ENCODE results near the gene ARHGAP21. TPM values are rescaled to one million over a fixed set of nuclear protein-coding genes. Genes with fewer than 3 reads are reported as not detected.

The ARHGAP21 gene
- total and polyA plus RNA-seq, 2 donors (not counting 1 experiment from before 2014, with no cell fraction given): 5.3 to 25.5 TPM

DNA sequence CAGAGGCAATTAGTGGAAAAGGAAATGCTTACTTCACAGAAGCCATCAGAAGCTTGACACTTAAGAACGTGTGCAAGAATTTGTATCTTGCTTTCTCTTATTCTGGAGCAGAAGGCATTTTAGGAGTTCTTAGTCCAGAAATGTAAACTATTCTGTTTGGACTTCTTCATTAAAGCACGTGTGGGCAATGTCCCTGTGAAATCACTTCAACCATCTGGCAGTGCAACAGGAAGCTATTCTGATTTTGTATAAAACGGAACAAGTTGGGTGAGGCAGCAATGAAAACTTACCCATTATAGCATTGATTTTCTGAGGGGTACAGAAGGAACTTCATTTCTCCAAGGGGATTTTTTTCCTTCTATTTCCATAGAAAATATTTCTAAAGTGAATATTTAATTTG is 21.3 kb upstream of the ARHGAP21 start:
- Mint-ChIP-seq H3K27ac (no peak overlapping the region), H3K9me3 (ENCODE audit: insufficient read depth) (no peaks in the 10 kb centered on the region), H3K4me1 (peaks cover 5% of the 10 kb centered on the region), H3K27me3 (no peaks in the 10 kb centered on the region), H3K4me3 (no peak overlapping the region)
- Histone ChIP-seq H3K79me2 (ENCODE audit: control insufficient read depth, insufficient read depth, low read length) (no peaks in the 10 kb centered on the region), H3K27me3 (replicated peaks in 1 of 4; ENCODE audit: control extremely low read depth in 1 of 4, control insufficient read depth in 3 of 4, insufficient read depth in 4 of 4, low read length in 3 of 4) (peaks cover 0 to 3% (median 0%) of the 10 kb centered on the region in 4 experiments), H3K36me3 (replicated peaks in 1 of 2; ENCODE audit: control extremely low read depth in 1 of 2, control insufficient read depth in 1 of 2, extremely low read depth in 1 of 2, insufficient read depth in 2 of 2, low read length in 1 of 2) (no peaks in the 10 kb centered on the region), H4K20me1 (ENCODE audit: control insufficient read depth, insufficient read depth, low read length, poor library complexity, severe bottlenecking) (no peaks in the 10 kb centered on the region), H3K9me3 (ENCODE audit: control extremely low read depth in 1 of 3, control insufficient read depth in 2 of 3, insufficient read depth in 1 of 3, low read length in 2 of 3) (peaks cover 0 to 4% (median 0%) of the 10 kb centered on the region in 3 donors), H3K27ac (ENCODE audit: low read length in 2 of 2) (no peak overlapping the region), H3K4me1 (ENCODE audit: control insufficient read depth in 2 of 2, insufficient read depth in 2 of 2, low read length in 2 of 2) (no peaks in the 10 kb centered on the region), H3K4me2 (replicated peaks; ENCODE audit: low read depth, low read length, poor library complexity, severe bottlenecking) (no peak overlapping the region), H2AFZ (ENCODE audit: insufficient read depth, low read depth, low read length, poor library complexity, severe bottlenecking) (no peak overlapping the region), H3K4me3 (ENCODE audit: control extremely low read depth in 1 of 5, extremely low read depth in 1 of 5, insufficient read depth in 1 of 5, low read depth in 2 of 5, low read length in 4 of 5) (no peak overlapping the region), H3K9ac (ENCODE audit: low read length) (no peak overlapping the region)
- ATAC-seq (ENCODE audit: low read depth) (no peak), DNase-seq (no peak)
- no peak for TF ChIP-seq EZH2 (IDR thresholded peaks at IDR 0.05; ENCODE audit: borderline replicate concordance, insufficient read depth, low read depth, low read length, poor library complexity, severe bottlenecking)
- TF ChIP-seq, protein P1, sequence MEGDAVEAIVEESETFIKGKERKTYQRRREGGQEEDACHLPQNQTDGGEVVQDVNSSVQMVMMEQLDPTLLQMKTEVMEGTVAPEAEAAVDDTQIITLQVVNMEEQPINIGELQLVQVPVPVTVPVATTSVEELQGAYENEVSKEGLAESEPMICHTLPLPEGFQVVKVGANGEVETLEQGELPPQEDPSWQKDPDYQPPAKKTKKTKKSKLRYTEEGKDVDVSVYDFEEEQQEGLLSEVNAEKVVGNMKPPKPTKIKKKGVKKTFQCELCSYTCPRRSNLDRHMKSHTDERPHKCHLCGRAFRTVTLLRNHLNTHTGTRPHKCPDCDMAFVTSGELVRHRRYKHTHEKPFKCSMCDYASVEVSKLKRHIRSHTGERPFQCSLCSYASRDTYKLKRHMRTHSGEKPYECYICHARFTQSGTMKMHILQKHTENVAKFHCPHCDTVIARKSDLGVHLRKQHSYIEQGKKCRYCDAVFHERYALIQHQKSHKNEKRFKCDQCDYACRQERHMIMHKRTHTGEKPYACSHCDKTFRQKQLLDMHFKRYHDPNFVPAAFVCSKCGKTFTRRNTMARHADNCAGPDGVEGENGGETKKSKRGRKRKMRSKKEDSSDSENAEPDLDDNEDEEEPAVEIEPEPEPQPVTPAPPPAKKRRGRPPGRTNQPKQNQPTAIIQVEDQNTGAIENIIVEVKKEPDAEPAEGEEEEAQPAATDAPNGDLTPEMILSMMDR (IDR thresholded peaks at IDR 0.05): no peak
- no CpG with 5 or more reads among the region's 3 CpGs for WGBS (ENCODE audit: insufficient coverage)
- ChIA-PET POLR2A (no interaction called here), CTCF (no interaction called here)
- intact Hi-C loops (cut with micrococcal nuclease): no loop called here

DNA sequence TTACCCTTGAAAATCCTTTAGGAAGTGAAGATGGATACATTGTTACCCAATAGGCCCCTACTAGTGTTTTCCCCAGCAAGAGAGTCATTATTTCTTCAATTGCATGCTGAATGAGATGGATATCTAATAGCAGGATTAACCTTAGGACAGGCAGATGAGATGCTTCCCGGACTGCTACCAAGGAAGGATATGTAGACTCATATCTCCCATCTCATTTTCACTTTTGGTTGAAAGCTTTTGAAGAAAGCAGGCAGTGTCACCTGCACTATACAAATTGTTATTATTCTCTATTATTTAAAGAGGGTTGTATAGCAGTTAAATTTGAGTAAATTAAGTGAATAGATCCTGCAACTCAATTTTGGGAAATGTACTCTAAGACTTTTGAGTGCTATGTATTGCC is 17.0 kb upstream of the ARHGAP21 start:
- Histone ChIP-seq H2AFZ (ENCODE audit: insufficient read depth, low read depth, low read length, poor library complexity, severe bottlenecking) (no peak overlapping the region), H3K9me3 (ENCODE audit: control extremely low read depth in 1 of 3, control insufficient read depth in 2 of 3, insufficient read depth in 1 of 3, low read length in 2 of 3) (peaks cover 0 to 2% (median 0%) of the 10 kb centered on the region in 3 donors), H3K27me3 (replicated peaks in 1 of 4; ENCODE audit: control extremely low read depth in 1 of 4, control insufficient read depth in 3 of 4, insufficient read depth in 4 of 4, low read length in 3 of 4) (peaks cover 0 to 3% (median 0%) of the 10 kb centered on the region in 4 experiments), H3K9ac (ENCODE audit: low read length) (no peak overlapping the region), H3K4me1 (ENCODE audit: control insufficient read depth in 2 of 2, insufficient read depth in 2 of 2, low read length in 2 of 2) (no peaks in the 10 kb centered on the region), H4K20me1 (ENCODE audit: control insufficient read depth, insufficient read depth, low read length, poor library complexity, severe bottlenecking) (no peaks in the 10 kb centered on the region), H3K36me3 (replicated peaks in 1 of 2; ENCODE audit: control extremely low read depth in 1 of 2, control insufficient read depth in 1 of 2, extremely low read depth in 1 of 2, insufficient read depth in 2 of 2, low read length in 1 of 2) (no peaks in the 10 kb centered on the region), H3K4me3 (ENCODE audit: control extremely low read depth in 1 of 5, extremely low read depth in 1 of 5, insufficient read depth in 1 of 5, low read depth in 2 of 5, low read length in 4 of 5) (no peak overlapping the region), H3K79me2 (ENCODE audit: control insufficient read depth, insufficient read depth, low read length) (no peaks in the 10 kb centered on the region), H3K4me2 (replicated peaks; ENCODE audit: low read depth, low read length, poor library complexity, severe bottlenecking) (no peak overlapping the region), H3K27ac (ENCODE audit: low read length in 2 of 2) (no peak overlapping the region)
- POLR2A ChIA-PET: no interaction called here
- H3K27me3 Mint-ChIP-seq: no peaks in the 10 kb centered on the region
- ATAC-seq (ENCODE audit: low read depth) (no peak), DNase-seq (no peak)
- 100% methylated on average over 1 of the region's 1 CpG for WGBS (ENCODE audit: insufficient coverage)
- no peak for TF ChIP-seq EZH2 (IDR thresholded peaks at IDR 0.05; ENCODE audit: borderline replicate concordance, insufficient read depth, low read depth, low read length, poor library complexity, severe bottlenecking)
- TF ChIP-seq, protein P1 (IDR thresholded peaks at IDR 0.05): no peak
- H3K27ac Mint-ChIP-seq: no peak overlapping the region
- no peak overlapping the region for H3K4me3 Mint-ChIP-seq
- no peaks in the 10 kb centered on the region for H3K9me3 Mint-ChIP-seq (ENCODE audit: insufficient read depth)
- CTCF ChIA-PET: no interaction called here
- H3K4me1 Mint-ChIP-seq: peaks cover 5% of the 10 kb centered on the region
- intact Hi-C loops (cut with micrococcal nuclease): no loop called here

Data from B cell (primary cell).